Body of pancreas (tissue), 4 donors: ENCODE results near the gene PPP2R5C.

Source experiments
- POLR2A ChIP-seq, 3 donors: fragments of 450-650 bp; IDR thresholded peaks; one replicate each; pipeline ENCODE4 v1.6.1; 2016; ENCODE audit warnings: antibody characterized with exemption in 3 of 3, mild to moderate bottlenecking in 2 of 3
- TF ChIP-seq, protein P1 (sequence below), 7 experiments: fragments of 450-650 bp in 4 of 7; fragments of 200-600 bp in 3 of 7; sonication (generic) in 3 of 7; IDR thresholded peaks; one replicate each; pipeline ENCODE4 v1.5.1; 2016 to 2019; ENCODE audit warnings: antibody characterized with exemption in 7 of 7

DNA sequence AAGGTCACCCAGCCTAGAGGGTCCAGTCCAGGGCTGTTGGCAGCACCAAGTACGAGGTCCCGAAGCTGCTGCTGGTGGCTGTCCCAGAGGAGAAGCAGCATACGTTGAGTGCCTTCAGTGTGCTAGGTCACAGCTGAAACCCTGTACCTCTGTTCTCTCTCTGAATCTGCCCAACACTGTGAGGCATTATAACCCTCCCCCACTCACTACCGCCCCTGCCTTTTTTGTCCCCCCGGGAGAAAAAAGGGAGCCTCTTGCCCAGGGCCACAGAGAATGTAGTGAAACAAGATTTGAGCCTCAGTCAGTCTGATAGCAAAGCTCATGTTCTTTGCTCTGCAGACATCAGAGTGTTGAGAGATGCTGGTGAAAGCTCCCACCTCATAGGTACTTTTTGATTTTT lies 53.4 kb downstream of the PPP2R5C start:
- TF ChIP-seq, protein P1, sequence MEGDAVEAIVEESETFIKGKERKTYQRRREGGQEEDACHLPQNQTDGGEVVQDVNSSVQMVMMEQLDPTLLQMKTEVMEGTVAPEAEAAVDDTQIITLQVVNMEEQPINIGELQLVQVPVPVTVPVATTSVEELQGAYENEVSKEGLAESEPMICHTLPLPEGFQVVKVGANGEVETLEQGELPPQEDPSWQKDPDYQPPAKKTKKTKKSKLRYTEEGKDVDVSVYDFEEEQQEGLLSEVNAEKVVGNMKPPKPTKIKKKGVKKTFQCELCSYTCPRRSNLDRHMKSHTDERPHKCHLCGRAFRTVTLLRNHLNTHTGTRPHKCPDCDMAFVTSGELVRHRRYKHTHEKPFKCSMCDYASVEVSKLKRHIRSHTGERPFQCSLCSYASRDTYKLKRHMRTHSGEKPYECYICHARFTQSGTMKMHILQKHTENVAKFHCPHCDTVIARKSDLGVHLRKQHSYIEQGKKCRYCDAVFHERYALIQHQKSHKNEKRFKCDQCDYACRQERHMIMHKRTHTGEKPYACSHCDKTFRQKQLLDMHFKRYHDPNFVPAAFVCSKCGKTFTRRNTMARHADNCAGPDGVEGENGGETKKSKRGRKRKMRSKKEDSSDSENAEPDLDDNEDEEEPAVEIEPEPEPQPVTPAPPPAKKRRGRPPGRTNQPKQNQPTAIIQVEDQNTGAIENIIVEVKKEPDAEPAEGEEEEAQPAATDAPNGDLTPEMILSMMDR (IDR thresholded peaks at IDR 0.05) = no peak
- no peak for TF ChIP-seq POLR2A (IDR thresholded peaks at IDR 0.05)
